Left lung (tissue), 10 donors: Measurements from ENCODE around the gene TRPM3. TPM values are rescaled to one million over a fixed set of nuclear protein-coding genes. Genes with fewer than 3 reads are reported as not detected.

Experiments used
- ATAC-seq: fragments of 200-7000 bp; cut with Tn5 transposase; one replicate; pipeline ENCODE4 v1.9.1; 2020; ENCODE audit warnings: moderate library complexity
- DNase-seq, 4 donors: peaks; one replicate each; pipeline ENCODE4 v3.0.0-alpha.2; 2013 to 2020
- H3K27ac ChIP-seq, 2 donors: fragments of 200-600 bp; sonication (generic) in 1 of 2; one replicate each; pipeline versions ENCODE4 v1.5.0 to v1.8.0; 2020 to 2021
- H3K27me3 ChIP-seq, 2 donors: fragments of 200-600 bp; sonication (generic) in 1 of 2; one replicate each; pipeline versions ENCODE4 v1.5.0 to v1.8.0; 2020 to 2021
- H3K36me3 ChIP-seq, 2 donors: fragments of 200-600 bp; sonication (generic) in 1 of 2; one replicate each; pipeline versions ENCODE4 v1.5.0 to v1.8.0; 2020 to 2021
- H3K4me1 ChIP-seq, 2 donors: fragments of 200-600 bp; one replicate each; pipeline ENCODE4 v1.8.0; 2021
- H3K4me3 ChIP-seq, 2 donors: fragments of 200-600 bp; sonication (generic) in 1 of 2; one replicate each; pipeline versions ENCODE4 v1.5.0 to v1.8.0; 2020 to 2021; ENCODE audit warnings: mild to moderate bottlenecking in 1 of 2
- H3K9me3 ChIP-seq, 2 donors: fragments of 200-600 bp; sonication (generic) in 1 of 2; one replicate each; pipeline versions ENCODE4 v1.5.0 to v1.8.0; 2020 to 2021
- CTCF ChIP-seq, 2 donors: fragments of 200-600 bp; sonication (generic) in 1 of 2; IDR thresholded peaks; one replicate each; pipeline versions ENCODE4 v1.5.0 to v1.8.0; 2021; ENCODE audit warnings: antibody characterized with exemption in 2 of 2
- intact Hi-C, 2 donors: fragments of 100-400 bp; cut with DNase I; formaldehyde crosslinking; loops; one replicate each; pipeline versions ENCODE4 v1.11.2 to v1.14.2; 2022
- polyA plus RNA-seq, 6 donors: library from polyadenylated mRNA; unstranded; fragments of 120-200 nt; gene quantifications; one replicate each; pipeline ENCODE4 v1.2.1, GENCODE V29; 2013; ENCODE audit not compliant: insufficient read length in 6 of 6
- total RNA-seq, 2 donors: library from RNA; stranded (reverse); fragmentation: NEBNext Ultra II Directional; extraction: Animal tissue kit (Norgen Biotek cat#: 25700); gene quantifications; one replicate each; pipeline ENCODE4 v1.2.1, GENCODE V29; 2021
- donor health status: DM: no; HTN: yes; CAD: no.
- donor health status: DM: no; HTN: no; CAD: no.

Gene TRPM3
- total and polyA plus RNA-seq, 8 donors, result 0.17 to 2.1 (median 1.2) TPM

GRCh38 chr9:70535546-70536323 is 585.7 kb downstream of the TRPM3 start:
- H3K27ac ChIP-seq, result no peak overlapping the region
- ATAC-seq, result no peak
- no peaks in the 10 kb centered on the region for H3K27me3 ChIP-seq
- H3K9me3 ChIP-seq, result no peaks in the 10 kb centered on the region
- no peaks in the 10 kb centered on the region for H3K4me1 ChIP-seq
- TF ChIP-seq CTCF (IDR thresholded peaks at IDR 0.05), result no peak
- no peak overlapping the region for H3K4me3 ChIP-seq
- intact Hi-C loops, result loop anchor here in 1 of 2 donors (10.0 kb wide), 1 partner anchor 319 kb away; no protein-coding TSS in a partner anchor
- no peaks in the 10 kb centered on the region for H3K36me3 ChIP-seq
- DNase-seq, result no peak

- DNase-seq (no peak), ATAC-seq (no peak)
- H3K9me3 ChIP-seq, result no peaks in the 10 kb centered on the region
- H3K36me3 ChIP-seq, result no peaks in the 10 kb centered on the region
- no peaks in the 10 kb centered on the region for H3K27me3 ChIP-seq
- no peak overlapping the region for H3K4me3 ChIP-seq
- no peak for TF ChIP-seq CTCF (IDR thresholded peaks at IDR 0.05)
- H3K27ac ChIP-seq, result no peak overlapping the region
- no peaks in the 10 kb centered on the region for H3K4me1 ChIP-seq
- intact Hi-C loops, result loop anchor here in 1 of 2 donors (10.0 kb wide), 1 partner anchor 320 kb away; no protein-coding TSS in a partner anchor
Observed at GRCh38 chr9:70534471-70534870, 587.0 kb downstream of the TRPM3 start.

GRCh38 chr9:70534061-70534460 is 587.4 kb downstream of the TRPM3 start:
- Histone ChIP-seq H3K4me3 (no peak overlapping the region), H3K9me3 (no peaks in the 10 kb centered on the region), H3K27me3 (no peaks in the 10 kb centered on the region), H3K27ac (no peak overlapping the region), H3K4me1 (no peaks in the 10 kb centered on the region), H3K36me3 (no peaks in the 10 kb centered on the region)
- intact Hi-C loops, result loop anchor here in 1 of 2 donors (10.0 kb wide), 1 partner anchor 321 kb away; no protein-coding TSS in a partner anchor
- ATAC-seq (no peak), DNase-seq (no peak)
- no peak for TF ChIP-seq CTCF (IDR thresholded peaks at IDR 0.05)

- DNase-seq (no peak), ATAC-seq (no peak)
- Histone ChIP-seq H3K27me3 (no peaks in the 10 kb centered on the region), H3K4me3 (no peak overlapping the region), H3K9me3 (no peaks in the 10 kb centered on the region), H3K4me1 (no peaks in the 10 kb centered on the region), H3K36me3 (no peaks in the 10 kb centered on the region), H3K27ac (no peak overlapping the region)
- intact Hi-C loops, result loop anchor here in 1 of 2 donors (10.0 kb wide), 1 partner anchor 321 kb away; no protein-coding TSS in a partner anchor
- TF ChIP-seq CTCF (IDR thresholded peaks at IDR 0.05), result no peak
Observed at GRCh38 chr9:70533492-70533891, 587.9 kb downstream of the TRPM3 start.

- Histone ChIP-seq H3K9me3 (no peaks in the 10 kb centered on the region), H3K36me3 (no peaks in the 10 kb centered on the region), H3K4me1 (no peaks in the 10 kb centered on the region), H3K4me3 (no peak overlapping the region), H3K27ac (no peak overlapping the region), H3K27me3 (no peaks in the 10 kb centered on the region)
- no peak for TF ChIP-seq CTCF (IDR thresholded peaks at IDR 0.05)
- no peak for DNase-seq
- intact Hi-C loops, result loop anchor here in 1 of 2 donors (10.0 kb wide), 1 partner anchor 322 kb away; no protein-coding TSS in a partner anchor
- ATAC-seq, result no peak
Observed at GRCh38 chr9:70532716-70533115, 588.7 kb downstream of the TRPM3 start.
